DMS114 treated with DMSO at 0.1 percent for 48 hours (cell line): Measurements from ENCODE around the gene ABCD4.

Source experiments
- DNase-seq: peaks from one replicate; lab custom pipeline; 2025; ENCODE audit not compliant: unreplicated experiment; lab: John Stamatoyannopoulos, UW

ABCD4 gene

DNA sequence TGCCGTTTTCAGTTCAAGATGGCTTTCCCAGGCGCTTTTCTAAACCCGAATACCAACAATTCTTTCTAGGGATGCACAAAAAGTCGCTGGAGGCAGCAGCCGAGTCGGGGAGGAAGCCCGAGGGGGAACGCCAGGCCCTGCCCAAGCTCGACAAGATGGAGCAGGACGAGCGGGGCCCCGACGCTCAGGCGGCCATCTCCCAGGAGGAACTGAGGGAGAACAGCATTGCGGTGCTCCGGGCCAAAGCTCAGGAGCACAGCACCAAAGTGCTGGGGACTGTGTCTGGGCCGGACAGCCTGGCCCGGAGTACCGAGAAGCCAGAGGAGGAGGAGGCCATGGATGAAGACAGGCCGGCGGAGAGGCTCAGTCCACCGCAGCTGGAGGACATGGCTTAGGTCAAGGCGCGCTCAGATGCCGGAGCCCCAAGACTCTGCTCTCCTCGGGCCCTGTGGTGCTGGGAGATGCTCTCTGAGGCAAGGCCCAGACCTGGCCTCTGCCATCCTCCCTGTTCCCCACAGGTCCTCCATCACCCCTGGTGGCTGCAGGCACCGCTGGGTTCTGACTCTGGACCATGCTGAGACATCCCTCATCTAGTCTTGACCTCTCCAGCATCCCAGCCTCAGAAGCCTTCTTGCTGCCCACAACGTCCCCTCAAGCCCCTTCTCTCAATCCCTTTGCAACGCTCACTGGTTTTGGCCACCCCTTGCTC, 42.1 kb downstream of the ABCD4 start:
- no peak for DNase-seq

DNA sequence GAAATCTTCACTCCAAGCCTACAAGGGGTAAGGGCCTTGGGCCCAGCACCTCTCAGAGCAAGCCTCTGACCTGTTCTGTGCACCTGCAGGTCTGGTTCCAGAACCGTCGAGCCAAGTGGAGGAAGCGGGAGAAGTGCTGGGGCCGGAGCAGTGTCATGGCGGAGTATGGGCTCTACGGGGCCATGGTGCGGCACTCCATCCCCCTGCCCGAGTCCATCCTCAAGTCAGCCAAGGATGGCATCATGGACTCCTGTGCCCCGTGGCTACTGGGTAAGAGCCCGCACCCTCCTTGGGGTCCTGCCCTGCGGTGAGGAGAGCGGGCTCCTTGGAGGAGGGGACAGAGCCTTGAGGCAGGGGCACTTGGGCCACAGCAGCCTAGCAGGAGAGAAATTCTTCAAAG, 43.2 kb downstream of the ABCD4 start:
- DNase-seq = no peak

DNA sequence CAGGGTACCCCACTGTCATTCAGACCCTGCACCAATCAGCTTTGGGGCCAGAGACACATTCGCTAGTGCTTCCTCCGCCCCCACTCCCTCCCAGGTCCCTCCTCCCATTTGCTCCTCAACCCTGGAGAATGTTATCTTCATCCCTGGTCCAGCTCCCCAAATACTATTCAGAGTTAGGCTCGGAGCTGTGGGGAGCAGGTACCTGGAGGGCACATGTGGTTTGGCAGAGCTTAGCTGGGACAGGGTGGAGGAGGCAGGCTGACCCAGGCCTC, 44.0 kb downstream of the ABCD4 start:
- no peak for DNase-seq

GRCh38 chr14:74257941-74258763, 44.6 kb downstream of the ABCD4 start:
- no peak for DNase-seq

- DNase-seq = no peak
Measured at GRCh38 chr14:74257078-74257940, 45.4 kb downstream of the ABCD4 start.

DNA sequence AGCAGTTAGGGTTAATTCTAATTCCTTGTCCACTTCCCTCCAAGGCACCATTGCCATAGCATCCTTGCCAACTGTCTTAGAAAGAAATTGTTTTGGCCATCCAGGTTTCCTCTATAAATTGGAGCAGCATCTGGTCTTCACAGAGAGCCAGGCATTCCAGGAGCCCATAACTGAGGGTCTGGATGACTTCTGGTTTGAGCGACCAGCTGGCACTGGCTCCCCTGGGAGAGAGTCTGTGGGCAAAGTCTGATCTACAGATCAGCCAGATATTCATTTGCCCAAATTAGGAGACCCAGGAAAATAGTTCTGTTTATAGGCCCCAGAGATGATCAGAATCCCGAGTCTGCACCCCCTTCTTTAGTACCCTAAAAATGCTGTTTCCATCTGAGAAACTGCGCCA, 47.5 kb downstream of the ABCD4 start:
- no peak for DNase-seq

GRCh38 chr14:74249433-74250375, 53.0 kb downstream of the ABCD4 start:
- no peak for DNase-seq

- DNase-seq = no peak
Measured at GRCh38 chr14:74248017-74248416, 54.7 kb downstream of the ABCD4 start.

- no peak for DNase-seq
Measured at GRCh38 chr14:74246542-74246941, 56.2 kb downstream of the ABCD4 start.

DNA sequence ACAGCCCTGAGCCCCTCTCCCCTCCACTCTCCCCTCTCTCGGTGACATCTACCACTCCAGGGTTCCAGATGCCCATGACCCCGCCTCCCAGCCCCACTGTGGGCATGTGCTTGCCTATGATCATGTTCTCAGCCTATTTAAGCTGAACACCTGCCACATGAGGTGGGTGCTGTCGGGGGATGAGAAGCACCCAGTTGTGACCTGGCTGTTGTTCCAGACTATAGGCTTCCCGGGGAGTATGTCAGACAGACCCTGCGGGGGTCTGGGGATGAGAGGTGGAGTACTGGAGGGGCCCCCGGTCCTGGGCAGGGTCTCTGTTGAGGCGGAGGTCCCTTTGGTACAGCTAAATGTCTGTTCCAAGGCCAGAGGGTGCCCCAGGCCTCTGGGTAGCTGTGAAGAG, 57.4 kb downstream of the ABCD4 start:
- no peak for DNase-seq

GRCh38 chr14:74244115-74244514, 58.6 kb downstream of the ABCD4 start:
- no peak for DNase-seq

DNA sequence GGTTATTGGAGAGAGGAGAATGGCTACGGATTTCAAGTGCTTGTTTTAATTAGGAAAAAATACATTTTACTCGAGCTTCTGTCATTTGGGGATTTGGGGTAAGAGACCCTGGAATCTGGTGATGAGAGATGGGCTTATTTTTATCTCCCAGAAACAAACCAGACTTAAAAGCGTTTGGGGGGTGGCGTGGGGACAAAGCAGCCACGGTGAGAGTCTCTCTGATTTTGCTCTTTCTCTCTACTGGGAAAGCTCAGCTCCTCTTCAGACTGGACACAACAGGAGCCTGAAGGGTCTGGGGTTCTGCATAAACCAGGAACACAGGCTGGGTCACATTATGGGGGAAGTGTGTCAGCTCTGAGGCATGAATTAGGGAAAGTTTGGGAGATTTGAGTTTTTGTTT, 59.7 kb downstream of the ABCD4 start:
- DNase-seq = no peak

DNA sequence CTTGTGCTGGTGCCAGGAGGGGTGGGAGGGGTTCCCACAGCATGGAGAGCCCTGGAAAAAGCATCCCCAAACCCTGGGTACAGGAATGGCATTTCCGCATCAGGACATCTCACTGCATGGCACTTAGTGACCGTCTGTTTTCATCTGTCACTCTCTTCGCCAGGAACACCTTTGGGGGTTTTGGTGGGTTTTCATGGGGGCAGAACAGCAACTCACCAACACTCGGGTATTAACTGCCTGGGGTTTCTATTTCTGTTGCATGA, 60.0 kb downstream of the ABCD4 start:
- DNase-seq = no peak

- no peak for DNase-seq
Measured at GRCh38 chr14:74242021-74242779, 60.5 kb downstream of the ABCD4 start.

DNA sequence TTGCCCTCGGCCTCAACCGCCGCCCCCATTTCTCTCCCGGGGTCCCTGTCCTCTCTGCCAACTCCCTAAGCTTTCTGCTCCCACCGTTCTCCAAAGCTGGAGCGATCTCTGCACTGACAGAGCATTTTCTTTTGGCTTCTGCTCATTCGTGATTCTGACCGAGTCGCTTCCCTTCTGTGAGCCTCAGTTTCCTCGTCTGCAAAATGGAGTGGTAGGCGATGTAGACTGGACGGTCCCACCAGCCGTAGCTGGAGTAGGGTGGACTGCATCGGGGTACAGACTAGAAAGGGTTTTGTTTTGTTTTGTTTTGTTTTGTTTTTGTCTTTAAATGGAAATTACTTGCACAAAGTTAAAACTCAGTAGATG, 61.1 kb downstream of the ABCD4 start:
- no peak for DNase-seq

DNA sequence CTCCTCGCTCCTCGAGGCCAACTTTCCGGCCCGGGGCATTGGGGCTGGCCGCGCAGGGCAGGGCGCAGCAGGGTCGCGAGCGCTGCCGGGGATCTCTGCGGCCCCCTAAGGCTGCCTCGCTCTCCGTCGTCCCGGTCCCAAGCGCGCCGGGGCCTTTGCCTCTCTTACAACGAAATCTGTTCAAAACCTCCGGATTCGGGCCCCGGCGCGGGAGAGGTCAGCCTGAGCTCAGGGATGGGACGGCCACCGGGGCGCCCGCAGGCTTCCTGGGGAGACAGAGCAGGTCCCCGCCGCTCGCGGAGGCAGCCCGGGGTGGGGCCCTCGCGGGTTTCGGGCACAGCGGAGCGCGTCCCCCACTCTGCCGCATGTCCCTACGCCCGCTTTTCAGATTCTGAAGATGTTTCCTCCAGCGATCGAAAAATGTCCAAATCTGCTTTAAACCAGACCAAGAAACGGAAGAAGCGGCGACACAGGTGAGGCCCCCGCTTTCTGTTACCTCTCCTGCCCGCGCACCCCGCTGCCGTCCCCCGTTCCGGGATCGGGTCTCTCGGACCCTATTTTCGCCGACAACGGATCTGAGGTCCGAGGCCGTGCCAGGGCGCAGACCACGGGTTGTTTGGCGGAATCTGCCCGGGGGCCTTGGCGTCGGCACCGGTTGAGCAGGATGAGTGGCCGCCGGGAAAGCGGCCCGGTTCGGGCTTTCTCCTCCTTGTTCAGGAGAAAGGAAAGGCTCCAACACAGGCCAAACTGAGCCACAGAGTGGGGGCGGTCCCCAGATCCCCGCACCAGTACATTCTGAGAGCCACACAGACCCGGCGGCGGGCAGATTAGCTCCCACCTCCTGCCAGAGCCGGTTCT, 61.7 kb downstream of the ABCD4 start:
- no peak for DNase-seq

- no peak for DNase-seq
Measured at GRCh38 chr14:74239848-74240793, 62.6 kb downstream of the ABCD4 start.
